HepG2 (cell line): ENCODE results near the gene EHD1.

Source experiments
- EZH2 ChIP-seq: conservative IDR thresholded peaks from 2 replicates; pipeline ENCODE4 v1.6.1; 2012; ENCODE audit warnings: mild to moderate bottlenecking, low read depth, low read length, moderate library complexity
- FOSL1 ChIP-seq: sonication (generic); formaldehyde crosslinking; IDR thresholded peaks from 2 replicates; pipeline ENCODE4 v1.9.0; 2021; ENCODE audit warnings: missing genetic modification reagents, borderline replicate concordance
- GABPA ChIP-seq, 2 experiments: IDR thresholded peaks; 2 replicates each; pipeline ENCODE4 v1.6.1; 2011 to 2016; ENCODE audit warnings: low read depth in 2 of 2, low read length in 1 of 2, missing biosample characterization in 1 of 2, missing genetic modification characterization in 1 of 2
- KAT7 ChIP-seq: IDR thresholded peaks from 2 replicates; pipeline ENCODE4 v1.6.1; 2018; ENCODE audit warnings: borderline replicate concordance, missing compliant biosample characterization
- PHB2 ChIP-seq: fragments of 450-650 bp; IDR thresholded peaks from 2 replicates; pipeline ENCODE4 v1.6.1; 2018; ENCODE audit not compliant: partially characterized antibody
- TF ChIP-seq, protein P1 (sequence below): sonication (generic); formaldehyde crosslinking; IDR thresholded peaks from 2 replicates; pipeline ENCODE4 v1.4.0; 2020; ENCODE audit warnings: mild to moderate bottlenecking, missing genetic modification reagents
- TF ChIP-seq, protein P2 (sequence below): sonication (generic); formaldehyde crosslinking; IDR thresholded peaks from 2 replicates; pipeline ENCODE4 v1.4.0; 2020; ENCODE audit warnings: mild to moderate bottlenecking, missing genetic modification reagents, borderline replicate concordance
- TF ChIP-seq, protein P3 (sequence below): IDR thresholded peaks from 2 replicates; pipeline ENCODE4 v1.6.1; 2012; ENCODE audit warnings: inconsistent platforms
- TF ChIP-seq, protein P4 (sequence below): sonication (generic); formaldehyde crosslinking; IDR thresholded peaks from 2 replicates; pipeline ENCODE4 v1.4.0; 2020; ENCODE audit warnings: missing genetic modification reagents
- TF ChIP-seq, protein P5 (sequence below): sonication (generic); formaldehyde crosslinking; IDR thresholded peaks from 2 replicates; pipeline ENCODE4 v1.5.0; 2020; ENCODE audit warnings: missing genetic modification reagents

DNA sequence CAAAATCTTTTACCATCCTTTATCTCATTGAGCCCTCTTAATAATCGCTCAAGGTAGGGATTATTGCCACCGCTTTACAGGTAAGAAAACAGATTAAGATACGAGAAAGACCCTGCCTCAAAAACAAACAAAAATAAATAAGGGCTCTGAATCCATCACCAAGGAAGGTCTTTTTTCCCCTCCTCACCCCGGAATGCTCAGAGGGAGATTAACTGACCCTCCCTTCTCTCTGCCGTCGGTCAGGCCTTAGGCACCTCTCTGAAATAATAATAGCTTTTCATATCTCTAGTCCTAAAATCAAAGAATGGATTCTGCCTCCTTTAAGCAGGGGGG is 39.2 kb upstream of the EHD1 start:
- TF ChIP-seq EZH2, result no peak
- no peak for TF ChIP-seq GABPA (IDR thresholded peaks at IDR 0.05; ENCODE audit: low read depth, low read length)
- TF ChIP-seq GABPA (CRISPR knock-in tag; IDR thresholded peaks at IDR 0.05; ENCODE audit: low read depth), result no peak
- no peak for TF ChIP-seq KAT7 (CRISPR knock-in tag)
- TF ChIP-seq, protein P1, sequence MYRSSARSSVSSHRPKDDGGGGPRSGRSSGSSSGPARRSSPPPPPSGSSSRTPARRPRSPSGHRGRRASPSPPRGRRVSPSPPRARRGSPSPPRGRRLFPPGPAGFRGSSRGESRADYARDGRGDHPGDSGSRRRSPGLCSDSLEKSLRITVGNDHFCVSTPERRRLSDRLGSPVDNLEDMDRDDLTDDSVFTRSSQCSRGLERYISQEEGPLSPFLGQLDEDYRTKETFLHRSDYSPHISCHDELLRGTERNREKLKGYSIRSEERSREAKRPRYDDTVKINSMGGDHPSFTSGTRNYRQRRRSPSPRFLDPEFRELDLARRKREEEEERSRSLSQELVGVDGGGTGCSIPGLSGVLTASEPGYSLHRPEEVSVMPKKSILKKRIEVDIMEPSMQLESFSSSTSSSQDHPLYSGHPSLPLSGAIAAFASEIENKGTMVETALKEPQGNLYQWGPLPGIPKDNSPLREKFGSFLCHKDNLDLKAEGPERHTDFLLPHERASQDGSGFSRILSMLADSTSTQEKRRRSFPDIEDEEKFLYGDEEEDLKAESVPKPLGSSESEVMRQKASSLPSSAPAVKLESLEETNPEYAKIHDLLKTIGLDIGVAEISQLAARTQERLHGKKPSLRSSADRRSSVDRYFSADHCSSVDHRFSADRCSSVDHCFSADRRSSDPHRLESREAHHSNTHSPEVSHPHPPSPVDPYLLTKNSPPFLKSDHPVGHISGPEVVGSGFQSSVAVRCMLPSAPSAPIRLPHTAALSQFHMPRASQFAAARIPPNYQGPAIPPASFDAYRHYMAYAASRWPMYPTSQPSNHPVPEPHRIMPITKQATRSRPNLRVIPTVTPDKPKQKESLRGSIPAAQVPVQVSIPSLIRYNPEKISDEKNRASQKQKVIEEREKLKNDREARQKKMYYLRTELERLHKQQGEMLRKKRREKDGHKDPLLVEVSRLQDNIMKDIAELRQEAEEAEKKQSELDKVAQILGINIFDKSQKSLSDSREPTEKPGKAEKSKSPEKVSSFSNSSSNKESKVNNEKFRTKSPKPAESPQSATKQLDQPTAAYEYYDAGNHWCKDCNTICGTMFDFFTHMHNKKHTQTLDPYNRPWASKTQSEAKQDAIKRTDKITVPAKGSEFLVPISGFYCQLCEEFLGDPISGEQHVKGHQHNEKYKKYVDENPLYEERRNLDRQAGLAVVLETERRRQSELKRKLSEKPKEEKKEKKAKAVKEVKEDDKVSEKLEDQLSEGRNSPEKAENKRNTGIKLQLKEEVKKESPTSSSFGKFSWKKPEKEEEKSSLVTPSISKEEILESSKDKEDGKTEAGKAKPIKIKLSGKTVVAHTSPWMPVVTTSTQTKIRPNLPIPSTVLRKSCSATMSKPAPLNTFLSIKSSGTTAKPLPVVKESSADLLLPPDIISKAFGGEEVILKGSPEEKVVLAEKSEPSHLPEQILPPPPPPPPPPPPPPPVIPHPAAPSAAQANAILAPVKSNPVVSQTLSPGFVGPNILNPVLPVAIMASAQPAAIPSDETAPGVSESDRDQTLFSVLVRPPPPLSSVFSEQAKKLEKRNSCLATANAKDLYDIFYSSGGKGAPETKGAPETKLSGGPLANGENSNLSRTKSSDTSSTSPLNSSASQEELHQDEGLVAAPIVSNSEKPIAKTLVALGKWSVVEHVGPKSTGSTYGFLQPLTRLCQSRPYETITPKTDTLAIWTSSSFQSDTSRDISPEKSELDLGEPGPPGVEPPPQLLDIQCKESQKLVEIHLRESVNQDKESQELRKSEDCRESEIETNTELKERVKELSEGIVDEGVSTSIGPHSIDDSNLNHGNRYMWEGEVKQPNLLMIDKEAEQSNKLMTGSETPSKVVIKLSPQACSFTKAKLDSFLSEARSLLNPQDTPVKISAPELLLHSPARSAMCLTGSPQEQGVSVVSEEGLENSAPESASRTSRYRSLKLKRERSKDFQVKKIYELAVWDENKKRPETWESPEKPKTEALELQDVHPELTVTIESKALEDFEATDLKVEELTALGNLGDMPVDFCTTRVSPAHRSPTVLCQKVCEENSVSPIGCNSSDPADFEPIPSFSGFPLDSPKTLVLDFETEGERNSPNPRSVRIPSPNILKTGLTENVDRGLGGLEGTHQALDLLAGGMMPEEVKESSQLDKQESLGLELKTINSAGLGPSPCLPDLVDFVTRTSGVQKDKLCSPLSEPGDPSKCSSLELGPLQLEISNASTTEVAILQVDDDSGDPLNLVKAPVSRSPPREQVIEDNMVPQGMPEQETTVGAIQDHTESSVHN (CRISPR knock-in tag), result no peak
- TF ChIP-seq, protein P2, sequence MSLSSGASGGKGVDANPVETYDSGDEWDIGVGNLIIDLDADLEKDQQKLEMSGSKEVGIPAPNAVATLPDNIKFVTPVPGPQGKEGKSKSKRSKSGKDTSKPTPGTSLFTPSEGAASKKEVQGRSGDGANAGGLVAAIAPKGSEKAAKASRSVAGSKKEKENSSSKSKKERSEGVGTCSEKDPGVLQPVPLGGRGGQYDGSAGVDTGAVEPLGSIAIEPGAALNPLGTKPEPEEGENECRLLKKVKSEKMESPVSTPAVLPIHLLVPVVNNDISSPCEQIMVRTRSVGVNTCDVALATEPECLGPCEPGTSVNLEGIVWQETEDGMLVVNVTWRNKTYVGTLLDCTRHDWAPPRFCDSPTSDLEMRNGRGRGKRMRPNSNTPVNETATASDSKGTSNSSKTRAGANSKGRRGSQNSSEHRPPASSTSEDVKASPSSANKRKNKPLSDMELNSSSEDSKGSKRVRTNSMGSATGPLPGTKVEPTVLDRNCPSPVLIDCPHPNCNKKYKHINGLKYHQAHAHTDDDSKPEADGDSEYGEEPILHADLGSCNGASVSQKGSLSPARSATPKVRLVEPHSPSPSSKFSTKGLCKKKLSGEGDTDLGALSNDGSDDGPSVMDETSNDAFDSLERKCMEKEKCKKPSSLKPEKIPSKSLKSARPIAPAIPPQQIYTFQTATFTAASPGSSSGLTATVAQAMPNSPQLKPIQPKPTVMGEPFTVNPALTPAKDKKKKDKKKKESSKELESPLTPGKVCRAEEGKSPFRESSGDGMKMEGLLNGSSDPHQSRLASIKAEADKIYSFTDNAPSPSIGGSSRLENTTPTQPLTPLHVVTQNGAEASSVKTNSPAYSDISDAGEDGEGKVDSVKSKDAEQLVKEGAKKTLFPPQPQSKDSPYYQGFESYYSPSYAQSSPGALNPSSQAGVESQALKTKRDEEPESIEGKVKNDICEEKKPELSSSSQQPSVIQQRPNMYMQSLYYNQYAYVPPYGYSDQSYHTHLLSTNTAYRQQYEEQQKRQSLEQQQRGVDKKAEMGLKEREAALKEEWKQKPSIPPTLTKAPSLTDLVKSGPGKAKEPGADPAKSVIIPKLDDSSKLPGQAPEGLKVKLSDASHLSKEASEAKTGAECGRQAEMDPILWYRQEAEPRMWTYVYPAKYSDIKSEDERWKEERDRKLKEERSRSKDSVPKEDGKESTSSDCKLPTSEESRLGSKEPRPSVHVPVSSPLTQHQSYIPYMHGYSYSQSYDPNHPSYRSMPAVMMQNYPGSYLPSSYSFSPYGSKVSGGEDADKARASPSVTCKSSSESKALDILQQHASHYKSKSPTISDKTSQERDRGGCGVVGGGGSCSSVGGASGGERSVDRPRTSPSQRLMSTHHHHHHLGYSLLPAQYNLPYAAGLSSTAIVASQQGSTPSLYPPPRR, result no peak
- TF ChIP-seq, protein P3, sequence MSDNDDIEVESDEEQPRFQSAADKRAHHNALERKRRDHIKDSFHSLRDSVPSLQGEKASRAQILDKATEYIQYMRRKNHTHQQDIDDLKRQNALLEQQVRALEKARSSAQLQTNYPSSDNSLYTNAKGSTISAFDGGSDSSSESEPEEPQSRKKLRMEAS, result no peak
- TF ChIP-seq, protein P4, sequence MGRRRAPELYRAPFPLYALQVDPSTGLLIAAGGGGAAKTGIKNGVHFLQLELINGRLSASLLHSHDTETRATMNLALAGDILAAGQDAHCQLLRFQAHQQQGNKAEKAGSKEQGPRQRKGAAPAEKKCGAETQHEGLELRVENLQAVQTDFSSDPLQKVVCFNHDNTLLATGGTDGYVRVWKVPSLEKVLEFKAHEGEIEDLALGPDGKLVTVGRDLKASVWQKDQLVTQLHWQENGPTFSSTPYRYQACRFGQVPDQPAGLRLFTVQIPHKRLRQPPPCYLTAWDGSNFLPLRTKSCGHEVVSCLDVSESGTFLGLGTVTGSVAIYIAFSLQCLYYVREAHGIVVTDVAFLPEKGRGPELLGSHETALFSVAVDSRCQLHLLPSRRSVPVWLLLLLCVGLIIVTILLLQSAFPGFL (CRISPR knock-in tag), result no peak
- no peak for TF ChIP-seq PHB2
- TF ChIP-seq, protein P5, sequence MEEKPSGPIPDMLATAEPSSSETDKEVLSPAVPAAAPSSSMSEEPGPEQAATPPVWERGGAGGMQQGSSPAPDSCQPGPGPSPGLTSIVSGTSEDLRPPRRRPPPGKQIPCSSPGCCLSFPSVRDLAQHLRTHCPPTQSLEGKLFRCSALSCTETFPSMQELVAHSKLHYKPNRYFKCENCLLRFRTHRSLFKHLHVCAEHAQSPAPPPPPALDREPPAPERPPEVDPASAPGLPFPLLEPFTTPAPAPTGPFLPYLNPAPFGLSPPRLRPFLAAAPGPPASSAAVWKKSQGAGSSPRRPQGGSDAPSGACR, result no peak
- no peak for TF ChIP-seq FOSL1 (CRISPR knock-in tag)
